Measurements from ENCODE around the gene CACFD1. TPM values are rescaled to one million over a fixed set of nuclear protein-coding genes. Genes with fewer than 3 reads are reported as not detected.

Gene CACFD1
- total and polyA plus RNA-seq, 2 of the 13 experiments (the other 11 are each of a cell fraction or from before 2014, with no cell fraction given) = 13.8 to 14.6 TPM

- Histone ChIP-seq H3K4me1 (ENCODE audit: insufficient read depth, low read length) (peaks cover 25% of the 10 kb centered on the region), H3K27ac (ENCODE audit: extremely low read length, insufficient read depth, low read length) (no peak overlapping the region), H3K9ac (ENCODE audit: insufficient read depth, low read depth, low read length) (no peak overlapping the region), H3K9me3 (ENCODE audit: low read length) (no peaks in the 10 kb centered on the region), H3K27me3 (ENCODE audit: control insufficient read depth in 1 of 2, insufficient read depth in 2 of 2, low read length in 2 of 2) (peaks cover 15 to 88% of the 10 kb centered on the region in 2 experiments; a peak in 4 of 5 replicates), H2AFZ (ENCODE audit: low read length) (no peak overlapping the region), H3K4me2 (ENCODE audit: low read depth, low read length) (no peak overlapping the region), H3K79me2 (ENCODE audit: insufficient read depth, low read length) (no peaks in the 10 kb centered on the region), H3K4me3 (replicated peaks in 1 of 3; ENCODE audit: insufficient read depth in 1 of 3, low read depth in 2 of 3, low read length in 3 of 3) (no peak overlapping the region), H4K20me1 (ENCODE audit: insufficient read depth, low read length) (no peaks in the 10 kb centered on the region), H3K36me3 (replicated peaks in 1 of 2; ENCODE audit: control insufficient read depth in 1 of 2, insufficient read depth in 2 of 2, low read length in 2 of 2) (no peaks in the 10 kb centered on the region)
- no peak for ATAC-seq
- DNase-seq (ENCODE audit: low spot score) = no peak
- in situ Hi-C loops (cut with HindIII; ENCODE audit: extremely low pct_ligation_motif_present, low pct_unique_long_range_greater_than_20kb) (no loop called here), intact Hi-C loops (cut with micrococcal nuclease; ENCODE audit: unreplicated experiment) (no loop called here)
- CTCF ChIA-PET (ENCODE audit: low intra/inter-chr PET ratio, low total read pairs) = no interaction called here
- POLR2A ChIA-PET = interaction anchor here (0.9 to 1.5 kb wide), 2 partner anchors 13 to 194 kb away, joined by 3 to 4 read pairs; partner anchors contain the start of gene ADAMTSL2
- BruUV-seq (replicated peaks) = no TSS peak
- 70% methylated on average over 4 of the region's 24 CpGs for whole genome bisulfite sequencing (ENCODE audit: low lambda C conversion rate)
- no peak for FAIRE-seq
- TF ChIP-seq ZNF615 (CRISPR knock-in tag; IDR thresholded peaks at IDR 0.05; ENCODE audit: borderline replicate concordance) (no peak), HDAC6 (IDR thresholded peaks at IDR 0.05; ENCODE audit: low read depth, low read length) (no peak), ZHX1 (CRISPR knock-in tag; IDR thresholded peaks at IDR 0.05; ENCODE audit: low read depth) (no peak), CC2D1A (CRISPR knock-in tag; IDR thresholded peaks at IDR 0.05) (no peak), FOXM1 (CRISPR knock-in tag; IDR thresholded peaks at IDR 0.05) (no peak), RNF2 (conservative IDR thresholded peaks at IDR 0.05; ENCODE audit: low read depth) (no peak), ZNF230 (CRISPR knock-in tag; IDR thresholded peaks at IDR 0.05) (no peak), SRSF1 (optimal IDR thresholded peaks at IDR 0.05; ENCODE audit: low read depth, low read length) (no peak), PAX8 (CRISPR knock-in tag; IDR thresholded peaks at IDR 0.05; ENCODE audit: borderline replicate concordance) (no peak), BATF2 (CRISPR knock-in tag; IDR thresholded peaks at IDR 0.05) (no peak), TCF7 (IDR thresholded peaks at IDR 0.05; ENCODE audit: low read depth) (no peak), ETV6 (CRISPR knock-in tag; conservative IDR thresholded peaks at IDR 0.05) (no peak), POLR2AphosphoS2 (IDR thresholded peaks at IDR 0.05; ENCODE audit: low read depth, low read length) (no peak), CBFB (CRISPR knock-in tag; IDR thresholded peaks at IDR 0.05) (no peak), ZNF225 (CRISPR knock-in tag; IDR thresholded peaks at IDR 0.05) (no peak), ZNF772 (CRISPR knock-in tag; IDR thresholded peaks at IDR 0.05) (no peak)
Observed at GRCh38 chr9:133520121-133520835, 60.5 kb downstream of the CACFD1 start.

All from HepG2 (cell line).